ENCODE results near the gene DMRT1.
"Not testable (repeated sequence)": the region's sequence is repeated elsewhere in the genome, so short reads cannot be mapped to it uniquely, and the experiment has no call there.

Gene DMRT1

DNA sequence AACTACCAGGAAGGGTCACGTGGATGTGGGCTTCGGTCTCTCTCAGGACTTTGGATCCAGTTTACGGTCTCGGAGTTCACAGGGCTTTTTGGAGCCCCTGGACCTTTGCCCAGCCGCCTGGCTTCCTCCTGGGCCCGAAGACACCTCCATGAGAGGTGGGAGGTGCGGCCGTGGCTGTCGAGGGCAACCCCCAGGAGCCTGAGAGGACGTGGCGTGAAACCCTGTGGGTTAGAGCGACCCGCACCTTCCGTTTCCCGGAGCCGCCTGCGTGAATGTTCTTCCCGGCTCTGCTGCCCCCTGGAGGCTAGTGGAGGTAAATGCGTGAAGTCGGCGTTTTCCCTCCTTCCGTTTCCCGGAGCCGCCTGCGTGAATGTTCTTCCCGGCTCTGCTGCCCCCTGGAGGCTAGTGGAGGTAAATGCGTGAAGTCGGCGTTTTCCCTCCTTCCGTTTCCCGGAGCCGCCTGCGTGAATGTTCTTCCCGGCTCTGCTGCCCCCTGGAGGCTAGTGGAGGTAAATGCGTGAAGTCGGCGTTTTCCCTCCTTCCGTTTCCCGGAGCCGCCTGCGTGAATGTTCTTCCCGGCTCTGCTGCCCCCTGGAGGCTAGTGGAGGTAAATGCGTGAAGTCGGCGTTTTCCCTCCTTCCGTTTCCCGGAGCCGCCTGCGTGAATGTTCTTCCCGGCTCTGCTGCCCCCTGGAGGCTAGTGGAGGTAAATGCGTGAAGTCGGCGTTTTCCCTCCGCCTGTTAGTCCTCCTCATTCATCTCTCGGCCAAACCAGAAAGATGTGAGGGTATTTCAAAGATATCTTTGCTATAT, 157.0 kb downstream of the DMRT1 start:
- CTCF ChIA-PET: interaction anchor here (0.7 to 2.4 kb wide), 13 partner anchors 9 to 649 kb away, joined by 3 to 25 read pairs (median 4); no protein-coding TSS in a partner anchor
- H3K9me3 ChIP-seq (ENCODE audit: control insufficient read depth, insufficient read depth, low read depth, low read length); POLR2A ChIA-PET; H3K36me3 ChIP-seq (ENCODE audit: control insufficient read depth in 2 of 2, insufficient read depth in 1 of 2, low read length in 2 of 2); H3K4me1 ChIP-seq (ENCODE audit: control insufficient read depth, insufficient read depth, low read length); H3K4me3 ChIP-seq (ENCODE audit: low read depth, low read length); H3K27ac ChIP-seq (ENCODE audit: extremely low read depth, low read depth, low read length): not testable (repeated sequence)
- TF ChIP-seq TRIM28 (IDR thresholded peaks at IDR 0.05; ENCODE audit: borderline replicate concordance, low read length) (peak; percentile 60; the same call in 1 of the 2 replicates), ZNF560 (tag by site-specific recombination; IDR thresholded peaks at IDR 0.05; ENCODE audit: borderline replicate concordance) (peak; percentile 80), SETDB1 (IDR thresholded peaks at IDR 0.05; ENCODE audit: insufficient read length, low read length) (peak; percentile 99)

DNA sequence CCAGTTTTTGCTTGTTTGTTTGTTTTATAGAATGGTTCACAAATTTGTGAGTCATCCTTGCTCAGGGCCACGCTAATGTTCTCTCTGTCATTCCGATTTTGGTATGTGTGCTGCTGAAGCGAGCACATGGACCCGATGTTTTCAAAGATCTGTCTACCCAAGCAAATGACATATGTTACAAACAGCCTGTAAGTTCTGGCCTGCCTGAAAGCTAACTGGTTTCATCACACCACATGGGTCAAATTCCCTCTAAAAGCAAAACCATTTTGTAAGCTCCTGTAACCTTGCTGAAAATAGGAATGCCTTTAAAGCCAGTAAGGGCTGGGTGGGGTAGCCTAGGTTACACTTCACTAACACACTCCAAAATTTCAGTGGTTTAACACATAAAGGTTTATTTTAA, 160.3 kb downstream of the DMRT1 start:
- Histone ChIP-seq H3K9me3 (ENCODE audit: control insufficient read depth, insufficient read depth, low read depth, low read length) (no peaks in the 10 kb centered on the region), H3K4me3 (ENCODE audit: low read depth, low read length) (no peak overlapping the region), H3K27ac (ENCODE audit: extremely low read depth, low read depth, low read length) (no peak overlapping the region), H3K4me1 (ENCODE audit: control insufficient read depth, insufficient read depth, low read length) (0 out of 2 replicates have a peak, but pooled peaks cover 2% of the 10 kb centered on the region), H3K36me3 (ENCODE audit: control insufficient read depth in 2 of 2, insufficient read depth in 1 of 2, low read length in 2 of 2) (no peaks in the 10 kb centered on the region)
- CTCF ChIA-PET: interaction anchor here (0.5 to 1.4 kb wide), 4 partner anchors 14 to 638 kb away, joined by 3 read pairs; no protein-coding TSS in a partner anchor
- no peak for TF ChIP-seq ZNF707 (tag by site-specific recombination; IDR thresholded peaks at IDR 0.05)
- POLR2A ChIA-PET: no interaction called here

DNA sequence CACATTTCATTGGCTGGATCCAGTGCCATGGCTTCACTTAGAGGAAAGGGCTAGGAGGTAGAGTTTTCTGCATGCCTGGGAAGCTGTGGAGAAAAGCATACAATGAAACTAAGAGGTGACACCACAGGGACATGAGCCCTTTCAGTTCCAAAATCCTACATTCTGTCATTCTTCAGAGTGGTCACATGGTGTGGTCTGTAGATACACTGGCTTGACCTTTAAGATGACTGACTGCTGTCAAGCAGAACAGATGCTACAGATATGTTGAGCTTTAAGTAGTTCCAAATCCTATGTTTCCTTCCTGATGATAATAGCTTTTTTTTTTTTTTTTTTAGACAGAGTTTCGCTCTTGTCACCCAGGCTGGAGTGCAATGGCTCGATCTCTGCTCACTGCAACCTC, 161.2 kb downstream of the DMRT1 start:
- CTCF ChIA-PET: interaction anchor here (0.6 to 1.7 kb wide), 9 partner anchors 8 to 611 kb away, joined by 3 to 7 read pairs (median 3); no protein-coding TSS in a partner anchor
- no peaks in the 10 kb centered on the region for H3K36me3 ChIP-seq (ENCODE audit: control insufficient read depth in 2 of 2, insufficient read depth in 1 of 2, low read length in 2 of 2)
- H3K4me3 ChIP-seq (ENCODE audit: low read depth, low read length): no peak overlapping the region
- H3K27ac ChIP-seq (ENCODE audit: extremely low read depth, low read depth, low read length): no peak overlapping the region
- 0 out of 2 replicates have a peak, but pooled peaks cover 2% of the 10 kb centered on the region for H3K4me1 ChIP-seq (ENCODE audit: control insufficient read depth, insufficient read depth, low read length)
- TF ChIP-seq MYNN (tag by site-specific recombination; IDR thresholded peaks at IDR 0.05; ENCODE audit: borderline replicate concordance) (no peak), ZNF843 (tag by site-specific recombination; IDR thresholded peaks at IDR 0.05) (no peak), ZNF2 (tag by site-specific recombination; IDR thresholded peaks at IDR 0.05) (no peak), ZNF514 (tag by site-specific recombination; IDR thresholded peaks at IDR 0.05) (no peak), ZNF175 (tag by site-specific recombination; IDR thresholded peaks at IDR 0.05) (no peak), ZNF785 (tag by site-specific recombination; IDR thresholded peaks at IDR 0.05) (no peak)
- TF ChIP-seq, protein P1, sequence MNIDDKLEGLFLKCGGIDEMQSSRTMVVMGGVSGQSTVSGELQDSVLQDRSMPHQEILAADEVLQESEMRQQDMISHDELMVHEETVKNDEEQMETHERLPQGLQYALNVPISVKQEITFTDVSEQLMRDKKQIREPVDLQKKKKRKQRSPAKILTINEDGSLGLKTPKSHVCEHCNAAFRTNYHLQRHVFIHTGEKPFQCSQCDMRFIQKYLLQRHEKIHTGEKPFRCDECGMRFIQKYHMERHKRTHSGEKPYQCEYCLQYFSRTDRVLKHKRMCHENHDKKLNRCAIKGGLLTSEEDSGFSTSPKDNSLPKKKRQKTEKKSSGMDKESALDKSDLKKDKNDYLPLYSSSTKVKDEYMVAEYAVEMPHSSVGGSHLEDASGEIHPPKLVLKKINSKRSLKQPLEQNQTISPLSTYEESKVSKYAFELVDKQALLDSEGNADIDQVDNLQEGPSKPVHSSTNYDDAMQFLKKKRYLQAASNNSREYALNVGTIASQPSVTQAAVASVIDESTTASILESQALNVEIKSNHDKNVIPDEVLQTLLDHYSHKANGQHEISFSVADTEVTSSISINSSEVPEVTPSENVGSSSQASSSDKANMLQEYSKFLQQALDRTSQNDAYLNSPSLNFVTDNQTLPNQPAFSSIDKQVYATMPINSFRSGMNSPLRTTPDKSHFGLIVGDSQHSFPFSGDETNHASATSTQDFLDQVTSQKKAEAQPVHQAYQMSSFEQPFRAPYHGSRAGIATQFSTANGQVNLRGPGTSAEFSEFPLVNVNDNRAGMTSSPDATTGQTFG (tag by site-specific recombination; IDR thresholded peaks at IDR 0.05; ENCODE audit: borderline replicate concordance): no peak
- TF ChIP-seq, protein P2, sequence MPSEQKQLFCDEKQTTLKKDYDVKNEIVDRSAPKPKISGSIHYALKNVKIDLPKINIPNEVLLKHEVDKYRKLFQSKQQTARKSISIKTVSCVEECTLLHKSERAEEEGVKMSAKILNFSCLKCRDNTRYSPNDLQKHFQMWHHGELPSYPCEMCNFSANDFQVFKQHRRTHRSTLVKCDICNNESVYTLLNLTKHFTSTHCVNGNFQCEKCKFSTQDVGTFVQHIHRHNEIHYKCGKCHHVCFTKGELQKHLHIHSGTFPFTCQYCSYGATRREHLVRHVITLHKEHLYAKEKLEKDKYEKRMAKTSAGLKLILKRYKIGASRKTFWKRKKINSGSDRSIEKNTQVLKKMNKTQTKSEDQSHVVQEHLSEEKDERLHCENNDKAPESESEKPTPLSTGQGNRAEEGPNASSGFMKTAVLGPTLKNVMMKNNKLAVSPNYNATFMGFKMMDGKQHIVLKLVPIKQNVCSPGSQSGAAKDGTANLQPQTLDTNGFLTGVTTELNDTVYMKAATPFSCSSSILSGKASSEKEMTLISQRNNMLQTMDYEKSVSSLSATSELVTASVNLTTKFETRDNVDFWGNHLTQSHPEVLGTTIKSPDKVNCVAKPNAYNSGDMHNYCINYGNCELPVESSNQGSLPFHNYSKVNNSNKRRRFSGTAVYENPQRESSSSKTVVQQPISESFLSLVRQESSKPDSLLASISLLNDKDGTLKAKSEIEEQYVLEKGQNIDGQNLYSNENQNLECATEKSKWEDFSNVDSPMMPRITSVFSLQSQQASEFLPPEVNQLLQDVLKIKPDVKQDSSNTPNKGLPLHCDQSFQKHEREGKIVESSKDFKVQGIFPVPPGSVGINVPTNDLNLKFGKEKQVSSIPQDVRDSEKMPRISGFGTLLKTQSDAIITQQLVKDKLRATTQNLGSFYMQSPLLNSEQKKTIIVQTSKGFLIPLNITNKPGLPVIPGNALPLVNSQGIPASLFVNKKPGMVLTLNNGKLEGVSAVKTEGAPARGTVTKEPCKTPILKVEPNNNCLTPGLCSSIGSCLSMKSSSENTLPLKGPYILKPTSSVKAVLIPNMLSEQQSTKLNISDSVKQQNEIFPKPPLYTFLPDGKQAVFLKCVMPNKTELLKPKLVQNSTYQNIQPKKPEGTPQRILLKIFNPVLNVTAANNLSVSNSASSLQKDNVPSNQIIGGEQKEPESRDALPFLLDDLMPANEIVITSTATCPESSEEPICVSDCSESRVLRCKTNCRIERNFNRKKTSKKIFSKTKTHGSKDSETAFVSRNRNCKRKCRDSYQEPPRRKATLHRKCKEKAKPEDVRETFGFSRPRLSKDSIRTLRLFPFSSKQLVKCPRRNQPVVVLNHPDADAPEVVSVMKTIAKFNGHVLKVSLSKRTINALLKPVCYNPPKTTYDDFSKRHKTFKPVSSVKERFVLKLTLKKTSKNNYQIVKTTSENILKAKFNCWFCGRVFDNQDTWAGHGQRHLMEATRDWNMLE (tag by site-specific recombination; conservative IDR thresholded peaks at IDR 0.05; ENCODE audit: low read depth): no peak
- TF ChIP-seq, protein P3, sequence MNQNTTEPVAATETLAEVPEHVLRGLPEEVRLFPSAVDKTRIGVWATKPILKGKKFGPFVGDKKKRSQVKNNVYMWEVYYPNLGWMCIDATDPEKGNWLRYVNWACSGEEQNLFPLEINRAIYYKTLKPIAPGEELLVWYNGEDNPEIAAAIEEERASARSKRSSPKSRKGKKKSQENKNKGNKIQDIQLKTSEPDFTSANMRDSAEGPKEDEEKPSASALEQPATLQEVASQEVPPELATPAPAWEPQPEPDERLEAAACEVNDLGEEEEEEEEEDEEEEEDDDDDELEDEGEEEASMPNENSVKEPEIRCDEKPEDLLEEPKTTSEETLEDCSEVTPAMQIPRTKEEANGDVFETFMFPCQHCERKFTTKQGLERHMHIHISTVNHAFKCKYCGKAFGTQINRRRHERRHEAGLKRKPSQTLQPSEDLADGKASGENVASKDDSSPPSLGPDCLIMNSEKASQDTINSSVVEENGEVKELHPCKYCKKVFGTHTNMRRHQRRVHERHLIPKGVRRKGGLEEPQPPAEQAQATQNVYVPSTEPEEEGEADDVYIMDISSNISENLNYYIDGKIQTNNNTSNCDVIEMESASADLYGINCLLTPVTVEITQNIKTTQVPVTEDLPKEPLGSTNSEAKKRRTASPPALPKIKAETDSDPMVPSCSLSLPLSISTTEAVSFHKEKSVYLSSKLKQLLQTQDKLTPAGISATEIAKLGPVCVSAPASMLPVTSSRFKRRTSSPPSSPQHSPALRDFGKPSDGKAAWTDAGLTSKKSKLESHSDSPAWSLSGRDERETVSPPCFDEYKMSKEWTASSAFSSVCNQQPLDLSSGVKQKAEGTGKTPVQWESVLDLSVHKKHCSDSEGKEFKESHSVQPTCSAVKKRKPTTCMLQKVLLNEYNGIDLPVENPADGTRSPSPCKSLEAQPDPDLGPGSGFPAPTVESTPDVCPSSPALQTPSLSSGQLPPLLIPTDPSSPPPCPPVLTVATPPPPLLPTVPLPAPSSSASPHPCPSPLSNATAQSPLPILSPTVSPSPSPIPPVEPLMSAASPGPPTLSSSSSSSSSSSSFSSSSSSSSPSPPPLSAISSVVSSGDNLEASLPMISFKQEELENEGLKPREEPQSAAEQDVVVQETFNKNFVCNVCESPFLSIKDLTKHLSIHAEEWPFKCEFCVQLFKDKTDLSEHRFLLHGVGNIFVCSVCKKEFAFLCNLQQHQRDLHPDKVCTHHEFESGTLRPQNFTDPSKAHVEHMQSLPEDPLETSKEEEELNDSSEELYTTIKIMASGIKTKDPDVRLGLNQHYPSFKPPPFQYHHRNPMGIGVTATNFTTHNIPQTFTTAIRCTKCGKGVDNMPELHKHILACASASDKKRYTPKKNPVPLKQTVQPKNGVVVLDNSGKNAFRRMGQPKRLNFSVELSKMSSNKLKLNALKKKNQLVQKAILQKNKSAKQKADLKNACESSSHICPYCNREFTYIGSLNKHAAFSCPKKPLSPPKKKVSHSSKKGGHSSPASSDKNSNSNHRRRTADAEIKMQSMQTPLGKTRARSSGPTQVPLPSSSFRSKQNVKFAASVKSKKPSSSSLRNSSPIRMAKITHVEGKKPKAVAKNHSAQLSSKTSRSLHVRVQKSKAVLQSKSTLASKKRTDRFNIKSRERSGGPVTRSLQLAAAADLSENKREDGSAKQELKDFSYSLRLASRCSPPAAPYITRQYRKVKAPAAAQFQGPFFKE (tag by site-specific recombination; IDR thresholded peaks at IDR 0.05; ENCODE audit: borderline replicate concordance): no peak
- POLR2A ChIA-PET: interaction anchor here (0.6 kb wide), 2 partner anchors 55 to 67 kb away, joined by 3 to 5 read pairs; no protein-coding TSS in a partner anchor
- H3K9me3 ChIP-seq (ENCODE audit: control insufficient read depth, insufficient read depth, low read depth, low read length): no peaks in the 10 kb centered on the region

Data from HEK293 (cell line).